ENCODE results near the gene ING4.
"Not testable (repeated sequence)": the region's sequence is repeated elsewhere in the genome, so short reads cannot be mapped to it uniquely, and the experiment has no call there.

Gene ING4

GRCh38 chr12:6662906-6663742 lies at the start of gene ING4:
Gene ING4, minus strand, starts transcription at chr12:6663119. Its CDS starts 18 bp downstream, at chr12:6663101.
- peak; percentile 98 for DNase-seq

DNA sequence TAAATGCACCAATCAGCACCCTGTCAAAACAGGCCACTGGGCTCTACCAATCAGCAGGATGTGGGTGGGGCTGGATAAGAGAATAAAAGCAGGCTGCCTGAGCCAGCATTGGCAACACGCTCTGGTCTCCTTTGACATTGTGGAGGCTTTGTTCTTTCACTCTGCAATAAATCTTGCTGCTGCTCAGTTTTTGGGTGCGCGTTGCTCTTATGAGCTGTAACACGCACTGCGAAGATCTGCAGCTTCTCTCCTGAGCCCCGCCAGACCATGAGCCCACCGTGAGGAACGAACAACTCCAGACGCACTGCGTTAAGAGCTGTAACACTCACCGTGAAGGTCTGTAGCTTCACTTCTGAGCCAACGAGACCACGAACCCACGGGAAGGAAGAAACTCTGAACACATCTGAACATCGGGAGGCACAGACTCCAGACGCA lies 46.1 kb upstream of the ING4 start:
- DNase-seq = no peak

GRCh38 chr12:6708351-6708750 lies 45.4 kb upstream of the ING4 start:
- DNase-seq = not testable (repeated sequence)

DNA sequence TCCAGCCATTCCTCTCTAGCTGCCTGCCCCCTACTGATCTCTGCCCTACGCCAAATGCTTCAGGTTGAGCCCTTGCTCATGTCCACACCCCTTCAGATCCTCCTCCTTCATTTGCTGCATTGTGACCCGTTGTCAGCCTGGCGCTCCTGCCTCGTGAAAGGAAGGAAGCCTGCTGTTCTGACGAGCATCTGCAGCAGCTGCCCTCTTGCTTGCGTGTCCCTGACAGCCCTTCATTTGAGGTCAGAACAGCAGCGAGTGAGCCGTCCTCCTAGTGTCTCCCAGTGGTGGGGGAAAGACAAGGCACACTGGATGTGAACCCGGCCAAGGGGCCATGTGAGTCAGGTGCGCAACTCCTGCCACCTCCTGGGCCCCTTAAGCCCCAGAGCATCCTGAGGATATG lies 40.7 kb upstream of the ING4 start:
- no peak for DNase-seq

DNA sequence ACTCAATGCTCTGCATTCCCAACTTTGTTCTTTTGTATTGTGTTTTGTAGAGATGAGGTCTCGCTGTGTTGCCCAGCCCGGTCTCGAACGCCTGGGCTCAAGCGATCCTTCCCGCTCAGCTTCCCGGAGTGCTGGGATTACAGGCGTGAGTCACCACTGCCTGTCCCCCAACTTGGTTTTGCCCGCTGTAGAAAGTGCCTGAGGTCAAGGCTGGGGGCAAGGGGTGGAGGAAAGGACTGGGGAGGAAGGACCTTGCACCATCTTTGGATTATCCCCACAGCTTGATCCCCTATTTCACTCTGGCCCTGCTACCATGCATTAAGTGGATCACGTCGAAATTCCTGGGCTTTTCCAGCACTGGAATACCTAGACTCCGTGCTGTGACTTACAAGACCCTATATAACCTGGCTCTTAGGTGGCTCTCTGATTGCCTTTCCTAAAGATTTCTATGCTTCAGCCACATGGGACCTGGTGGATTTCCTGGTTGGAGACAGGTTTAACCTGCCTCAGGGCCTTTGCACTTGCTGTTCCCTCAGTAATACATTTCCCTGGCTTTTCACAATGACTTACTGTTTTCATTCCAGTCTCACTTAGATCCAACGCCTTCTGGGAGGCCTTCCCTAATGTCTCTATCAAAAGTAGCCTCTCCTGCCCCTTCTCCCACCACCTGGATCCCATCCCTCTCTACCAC lies 38.3 kb upstream of the ING4 start:
- no peak for DNase-seq

GRCh38 chr12:6700646-6701051 lies 37.7 kb upstream of the ING4 start, which contains the start of gene PIANP:
Gene PIANP, minus strand, starts transcription at chr12:6700815. Its CDS starts 2,754 bp downstream, at chr12:6698061.
- no peak for DNase-seq

GRCh38 chr12:6699989-6700645 lies 37.2 kb upstream of the ING4 start:
- DNase-seq = no peak

DNA sequence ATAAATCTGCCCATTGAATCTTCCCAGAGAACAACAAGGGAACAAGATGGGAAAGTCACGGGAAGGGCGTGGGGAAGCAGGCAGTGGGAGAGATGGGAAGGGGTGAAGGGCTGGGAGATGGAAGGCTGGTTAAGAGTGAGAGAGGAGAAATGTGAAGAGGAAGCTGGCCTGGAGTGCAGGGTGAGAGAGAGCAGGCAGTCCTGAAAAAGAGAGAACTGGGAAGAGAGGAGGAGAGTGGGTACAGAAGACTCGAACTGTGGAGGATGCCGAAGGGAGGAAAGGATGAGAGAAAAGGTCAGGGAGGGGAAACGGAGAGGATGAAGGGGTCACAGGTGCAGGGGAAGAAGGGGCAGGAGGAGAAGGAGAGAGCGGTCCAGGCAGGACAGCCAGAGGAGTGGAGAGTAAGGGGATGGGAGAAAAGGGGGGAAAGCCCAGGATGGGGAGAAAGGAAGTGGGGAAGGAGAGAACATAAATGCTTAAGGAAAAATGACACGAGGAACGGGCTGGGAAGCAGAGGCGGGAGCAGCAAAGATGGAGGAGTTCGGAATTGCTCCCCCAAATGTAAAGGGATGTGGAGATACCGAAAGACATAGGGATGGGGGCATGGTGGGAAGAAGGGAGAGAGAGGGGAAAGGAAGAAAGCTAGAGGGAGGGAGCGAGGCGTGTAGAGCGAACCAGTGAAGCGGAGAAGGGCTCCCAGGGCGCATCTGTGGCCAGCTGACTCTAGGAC lies 36.5 kb upstream of the ING4 start:
- DNase-seq = peak; percentile 21

DNA sequence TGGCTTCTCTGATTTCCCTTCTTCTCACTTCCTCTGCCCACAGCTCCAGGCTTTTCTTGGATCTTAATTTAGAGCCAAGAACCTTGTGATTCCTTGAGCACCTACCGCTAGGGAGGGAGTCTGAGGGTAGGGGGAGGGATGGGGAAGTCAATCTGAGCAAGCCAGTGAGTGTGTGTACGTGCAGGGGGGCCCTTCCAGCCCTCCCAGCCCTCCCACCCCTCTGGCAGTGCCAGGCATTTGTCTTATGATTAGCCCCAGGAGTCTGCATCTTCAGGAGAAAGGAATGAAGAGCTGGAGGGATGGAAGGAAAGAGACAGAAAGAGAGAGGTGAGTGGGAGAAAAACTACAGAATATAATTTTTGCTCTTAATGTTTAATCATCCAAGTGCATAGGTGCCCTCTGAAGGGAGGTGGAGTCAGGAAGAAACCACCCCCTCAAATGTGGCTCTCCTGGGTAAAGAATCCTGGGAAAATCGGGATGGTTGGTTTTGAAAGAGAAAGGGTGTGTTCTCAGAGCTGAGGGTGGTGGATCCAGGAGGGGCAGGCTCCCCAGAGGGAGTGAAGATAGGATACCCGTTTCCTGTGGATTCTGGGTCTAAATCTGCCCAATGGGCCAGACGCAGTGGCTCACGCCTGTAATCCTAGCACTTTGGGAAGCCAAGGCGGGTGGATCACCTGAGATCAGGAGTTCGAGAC lies 35.6 kb upstream of the ING4 start:
- DNase-seq = no peak

- no peak for DNase-seq
Measured at GRCh38 chr12:6697584-6698351, 34.8 kb upstream of the ING4 start.

GRCh38 chr12:6696690-6697583 lies 34.0 kb upstream of the ING4 start:
- DNase-seq = no peak

DNA sequence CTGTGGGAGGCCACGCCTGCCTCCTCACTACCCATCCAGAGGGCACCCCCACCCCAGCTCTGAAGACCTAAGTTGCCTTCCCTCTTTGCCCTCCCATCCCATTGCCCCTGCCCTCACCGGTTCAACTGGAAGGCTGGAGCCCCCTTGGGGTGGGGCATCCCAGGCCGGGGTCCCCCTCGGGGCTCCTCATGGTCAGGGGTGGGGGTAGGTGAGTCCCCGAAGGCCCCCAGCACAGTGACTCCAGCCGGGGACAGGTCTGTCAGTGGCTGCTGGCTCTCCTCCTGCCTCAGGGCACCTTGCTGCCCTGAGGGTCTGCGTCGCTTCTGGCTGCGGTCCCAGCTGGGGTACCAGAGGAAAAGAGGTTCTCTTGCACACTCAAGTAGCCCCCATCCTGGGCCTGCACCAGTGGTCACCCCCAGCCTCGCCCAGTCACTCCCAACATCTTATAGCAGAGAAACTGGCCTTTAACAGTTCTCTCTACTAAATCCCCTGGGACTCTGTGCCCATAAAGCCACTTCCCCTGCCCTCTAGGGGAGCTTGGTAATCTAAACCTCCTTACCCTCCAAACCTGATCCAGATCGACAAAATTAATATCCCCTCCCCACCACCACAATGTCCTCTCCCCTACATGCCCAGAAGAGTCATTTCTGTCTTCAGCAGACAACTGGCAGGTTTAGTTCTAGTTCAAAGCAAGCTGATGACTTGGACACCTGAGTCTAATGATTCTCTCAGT lies 32.6 kb upstream of the ING4 start:
- DNase-seq = no peak

GRCh38 chr12:6694701-6695100 lies 31.8 kb upstream of the ING4 start:
- DNase-seq = no peak

DNA sequence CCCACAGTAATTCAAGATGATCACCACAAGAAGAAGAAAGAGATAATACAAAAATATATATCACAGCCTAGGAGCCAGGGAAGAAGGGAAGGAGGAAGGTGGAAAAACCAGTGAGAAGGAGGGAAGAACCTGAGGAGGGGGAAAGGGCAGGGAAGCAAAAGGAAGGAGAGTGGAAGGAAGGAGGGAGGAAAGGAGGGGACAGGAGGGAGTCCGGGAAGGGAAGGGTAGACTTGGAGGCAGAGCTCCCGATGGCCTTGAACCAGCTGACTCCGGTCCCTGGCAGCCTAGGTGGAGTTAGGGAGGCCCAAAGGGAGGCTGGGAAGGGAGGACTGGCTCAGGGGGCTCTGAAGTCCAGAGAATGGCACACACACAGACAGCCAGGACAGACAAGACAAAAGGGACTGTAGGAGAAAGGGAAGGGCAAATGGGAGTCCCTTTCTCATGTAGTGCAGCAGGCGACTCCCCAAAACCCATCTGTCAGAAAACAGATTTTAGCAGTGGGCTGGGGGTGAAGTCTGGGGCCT lies 31.0 kb upstream of the ING4 start:
- DNase-seq = no peak

DNA sequence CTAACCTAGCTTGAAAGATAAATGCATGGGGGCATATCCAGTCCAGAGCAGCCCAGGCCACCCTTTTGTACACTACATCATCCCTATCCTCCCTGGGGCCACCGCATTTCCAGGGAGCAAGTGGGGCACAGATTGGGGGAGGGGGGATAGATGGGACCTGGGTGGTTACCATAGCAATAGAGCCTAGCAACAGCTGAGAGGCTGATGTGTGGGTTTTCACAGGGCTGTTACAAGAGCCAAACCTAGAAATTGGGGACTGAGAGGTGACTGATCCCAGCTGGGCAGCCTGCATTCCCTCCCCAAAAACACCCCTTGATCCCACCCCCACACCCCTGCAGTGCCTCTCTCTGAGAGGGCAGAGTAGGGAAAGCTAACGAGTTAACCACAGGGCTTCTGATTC lies 30.0 kb upstream of the ING4 start:
- DNase-seq = no peak

DNA sequence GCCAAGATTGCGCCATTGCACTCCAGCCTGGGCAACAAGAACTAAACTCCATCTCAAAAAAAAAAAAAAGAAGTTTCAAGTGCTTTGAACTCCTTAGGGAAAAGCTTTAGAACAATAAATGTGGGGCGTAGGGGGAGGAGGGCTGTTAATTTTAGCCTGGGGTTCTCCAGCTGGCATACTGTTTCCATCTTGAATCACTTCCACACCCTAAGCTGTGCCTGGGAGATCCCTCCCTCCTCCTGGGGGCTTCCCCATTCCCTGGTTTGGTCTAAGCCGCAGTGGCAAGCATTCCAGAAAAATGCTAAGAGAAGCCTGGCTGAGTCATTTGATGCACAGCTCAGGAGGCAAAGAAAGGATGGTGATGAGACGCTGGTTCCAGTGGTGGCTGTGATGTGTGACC lies 28.6 kb upstream of the ING4 start:
- DNase-seq = no peak

DNA sequence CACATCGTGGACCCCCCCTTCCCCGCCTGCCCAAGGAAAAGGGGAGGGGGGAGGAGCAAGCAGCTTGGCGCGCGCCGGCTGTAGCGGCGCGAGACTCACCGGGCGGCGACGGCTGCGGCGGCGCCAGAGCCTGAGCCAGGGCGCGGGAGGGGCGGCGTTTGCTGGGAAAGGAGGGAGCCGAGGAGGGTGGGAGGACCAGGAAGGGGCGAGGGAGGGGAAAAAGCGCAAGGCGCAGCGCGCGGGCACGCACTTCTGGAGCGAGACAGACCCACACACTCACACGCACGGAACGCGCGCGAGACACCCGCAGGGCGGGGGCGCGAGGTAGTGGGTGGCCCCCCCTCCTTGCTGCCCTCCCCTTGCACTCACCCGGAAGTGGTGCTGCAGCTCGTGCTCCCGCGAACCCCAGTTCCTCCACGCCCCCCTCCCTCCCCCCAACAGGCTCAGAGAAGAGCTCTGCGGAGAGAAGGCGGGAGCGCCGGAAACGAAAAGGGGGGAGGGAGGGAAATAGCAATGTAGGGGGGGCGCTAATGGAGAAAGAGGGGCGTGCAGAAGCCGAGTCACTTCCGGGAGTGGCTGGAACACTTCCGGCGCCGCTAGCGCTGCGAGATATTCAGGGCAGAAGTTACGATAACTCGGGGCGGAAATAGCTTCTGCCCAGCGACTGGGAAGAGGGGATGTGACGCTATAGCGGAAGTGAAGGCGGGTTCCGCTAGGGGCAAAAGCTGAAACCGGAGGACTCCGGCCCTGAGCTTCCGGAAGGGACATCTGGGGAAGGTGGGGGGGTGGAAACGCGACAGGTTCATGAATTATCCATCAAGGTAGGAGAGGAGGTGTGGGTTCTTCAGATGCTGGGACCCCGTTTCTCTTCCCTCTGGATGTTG lies 26.3 kb upstream of the ING4 start, which contains the start of gene ZNF384:
TSS of gene ZNF384 (minus strand) at position 377 of the 884 bp plus-strand sequence. CDS start 9,855 bp downstream, outside the sequence.
- peak; percentile 96 for DNase-seq

- no peak for DNase-seq
Measured at GRCh38 chr12:6688543-6688998, 25.7 kb upstream of the ING4 start.

All from NCI-H526 treated with DMSO at 0.1 percent for 48 hours (cell line).